Neural cell (in vitro differentiated cells): ENCODE results near the gene SEC22A. TPM values are rescaled to one million over a fixed set of nuclear protein-coding genes. Genes with fewer than 3 reads are reported as not detected.

Experiments
- H2AFZ ChIP-seq: fragments of 200-600, 300-800 bp; sonication (generic), shearing (Covaris generic); 2 replicates; pipeline ENCODE4 v1.6.0; 2014; ENCODE audit warnings: low read depth, mild to moderate bottlenecking, antibody characterized with exemption, low read length, moderate library complexity
- H3F3A ChIP-seq: fragments of 200-600 bp; shearing (Covaris generic); 2 replicates; pipeline ENCODE4 v1.6.1; 2016; ENCODE audit warnings: mild to moderate bottlenecking, moderate library complexity, mixed read lengths, antibody characterized with exemption, low read length; ENCODE audit not compliant: insufficient read depth, poor library complexity, severe bottlenecking
- H3K27ac ChIP-seq: fragments of 200-600, 300-800 bp; sonication (generic), shearing (Covaris generic); 2 replicates; pipeline ENCODE4 v1.5.1; 2014; ENCODE audit warnings: mild to moderate bottlenecking, low read length, moderate library complexity
- H3K27me3 ChIP-seq: fragments of 300-800, 200-600 bp; sonication (generic), shearing (Covaris generic); 2 replicates; pipeline ENCODE4 v1.6.0; 2014; ENCODE audit warnings: mild to moderate bottlenecking, low read depth, low read length, moderate library complexity; ENCODE audit not compliant: insufficient read depth
- H3K36me3 ChIP-seq: fragments of 300-800, 200-600 bp; sonication (generic), shearing (Covaris generic); 2 replicates; pipeline ENCODE4 v1.5.1; 2014; ENCODE audit warnings: mild to moderate bottlenecking, antibody characterized with exemption, low read length, moderate library complexity; ENCODE audit not compliant: insufficient read depth
- H3K4me2 ChIP-seq: fragments of 300-800, 200-600 bp; sonication (generic), shearing (Covaris generic); 2 replicates; pipeline ENCODE4 v1.6.0; 2014; ENCODE audit warnings: mild to moderate bottlenecking, low read length
- H3K4me3 ChIP-seq: fragments of 300-800, 200-600 bp; sonication (generic), shearing (Covaris generic); 2 replicates; pipeline ENCODE4 v1.5.1; 2014; ENCODE audit warnings: mild to moderate bottlenecking, low read length, moderate library complexity
- H3K79me2 ChIP-seq: fragments of 200-600 bp; shearing (Covaris generic); replicated peaks from 2 replicates; pipeline ENCODE4 v1.6.0; 2014; ENCODE audit warnings: mild to moderate bottlenecking, low read length, moderate library complexity; ENCODE audit not compliant: insufficient read depth
- H3K9ac ChIP-seq: fragments of 300-800, 200-600 bp; sonication (generic), shearing (Covaris generic); 2 replicates; pipeline ENCODE4 v1.6.1; 2016; ENCODE audit warnings: mild to moderate bottlenecking, low read length, mixed read lengths
- H3K9me2 ChIP-seq: fragments of 200-600 bp; shearing (Covaris generic); 2 replicates; pipeline ENCODE4 v1.6.1; 2016; ENCODE audit warnings: mild to moderate bottlenecking, low read length, mixed read lengths; ENCODE audit not compliant: insufficient read depth
- H3K9me3 ChIP-seq: fragments of 200-600, 300-800 bp; sonication (generic), shearing (Covaris generic); 2 replicates; pipeline ENCODE4 v1.6.1; 2016; ENCODE audit warnings: mild to moderate bottlenecking, mixed run types, low read length, moderate library complexity, mixed read lengths
- H4K20me1 ChIP-seq: fragments of 200-600 bp; shearing (Covaris generic); 2 replicates; pipeline ENCODE4 v1.6.1; 2016; ENCODE audit warnings: mild to moderate bottlenecking, mixed run types; ENCODE audit not compliant: insufficient read depth
- EP300 ChIP-seq: fragments of 450-650 bp; conservative IDR thresholded peaks from 2 replicates; pipeline ENCODE4 v1.6.1; 2014; ENCODE audit warnings: antibody characterized with exemption, mild to moderate bottlenecking, moderate library complexity; ENCODE audit not compliant: poor library complexity, severe bottlenecking
- EZH2 ChIP-seq: fragments of 200-600, 300-800 bp; shearing (Covaris generic), sonication (generic); IDR thresholded peaks from 2 replicates; pipeline ENCODE4 v1.6.1; 2014; ENCODE audit warnings: antibody characterized with exemption, low read length, borderline replicate concordance, mild to moderate bottlenecking; ENCODE audit not compliant: insufficient read depth, poor library complexity, severe bottlenecking
- MXI1 ChIP-seq: fragments of 450-650 bp; conservative IDR thresholded peaks from 2 replicates; pipeline ENCODE4 v1.6.1; 2014; ENCODE audit warnings: antibody characterized with exemption, mild to moderate bottlenecking; ENCODE audit not compliant: poor library complexity, severe bottlenecking
- POLR2AphosphoS5 ChIP-seq: IDR thresholded peaks from 2 replicates; pipeline ENCODE4 v1.6.1; 2012
- RAD21 ChIP-seq: fragments of 450-650 bp; conservative IDR thresholded peaks from 2 replicates; pipeline ENCODE4 v1.6.1; 2014; ENCODE audit warnings: antibody characterized with exemption, mild to moderate bottlenecking, moderate library complexity
- SMC3 ChIP-seq: fragments of 450-650 bp; conservative IDR thresholded peaks from 2 replicates; pipeline ENCODE4 v1.6.1; 2014; ENCODE audit warnings: antibody characterized with exemption, mild to moderate bottlenecking, moderate library complexity; ENCODE audit not compliant: poor library complexity
- TAF1 ChIP-seq: IDR thresholded peaks from 2 replicates; pipeline ENCODE4 v1.6.1; 2012; ENCODE audit warnings: low read depth
- polyA plus RNA-seq: library from polyadenylated mRNA; depleted of rRNA; stranded (reverse); fragments of >200 nt; gene quantifications from 2 replicates; pipeline ENCODE4 v1.2.3, GENCODE V29; 2014
- TF ChIP-seq, protein P1 (sequence below): IDR thresholded peaks from 2 replicates; pipeline ENCODE4 v1.6.1; 2012; ENCODE audit warnings: borderline replicate concordance
- TF ChIP-seq, protein P2 (sequence below): fragments of 450-650 bp; IDR thresholded peaks from 2 replicates; pipeline ENCODE4 v1.5.1; 2014; ENCODE audit warnings: antibody characterized with exemption, mild to moderate bottlenecking, moderate library complexity; ENCODE audit not compliant: poor library complexity, severe bottlenecking

SEC22A gene
- polyA plus RNA-seq, 1 donor from 2014 or later, result 44.0 TPM

DNA sequence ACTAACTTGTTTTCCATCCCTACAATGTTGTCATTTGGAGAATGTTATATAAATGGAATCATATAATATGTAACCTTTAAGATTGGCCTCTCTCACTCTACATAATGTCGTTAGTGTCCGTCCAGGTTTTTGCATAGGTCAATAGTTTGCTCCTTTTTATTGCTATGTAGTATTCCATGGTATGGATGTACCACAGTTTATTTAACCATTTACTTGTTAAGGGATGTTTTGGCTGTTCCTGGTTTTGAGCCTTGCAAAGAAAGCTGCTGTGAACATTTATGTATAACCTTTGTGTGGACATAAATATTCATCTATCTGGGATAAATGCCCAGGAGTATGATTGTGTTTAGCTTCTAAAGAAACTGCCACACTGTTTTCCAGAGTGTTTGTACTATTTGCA, 34.1 kb upstream of the SEC22A start:
- no peak for TF ChIP-seq POLR2AphosphoS5
- no peak for TF ChIP-seq TAF1
- TF ChIP-seq MXI1, result no peak
- TF ChIP-seq SMC3, result no peak
- no peak for TF ChIP-seq EZH2
- TF ChIP-seq RAD21, result no peak
- TF ChIP-seq, protein P1, sequence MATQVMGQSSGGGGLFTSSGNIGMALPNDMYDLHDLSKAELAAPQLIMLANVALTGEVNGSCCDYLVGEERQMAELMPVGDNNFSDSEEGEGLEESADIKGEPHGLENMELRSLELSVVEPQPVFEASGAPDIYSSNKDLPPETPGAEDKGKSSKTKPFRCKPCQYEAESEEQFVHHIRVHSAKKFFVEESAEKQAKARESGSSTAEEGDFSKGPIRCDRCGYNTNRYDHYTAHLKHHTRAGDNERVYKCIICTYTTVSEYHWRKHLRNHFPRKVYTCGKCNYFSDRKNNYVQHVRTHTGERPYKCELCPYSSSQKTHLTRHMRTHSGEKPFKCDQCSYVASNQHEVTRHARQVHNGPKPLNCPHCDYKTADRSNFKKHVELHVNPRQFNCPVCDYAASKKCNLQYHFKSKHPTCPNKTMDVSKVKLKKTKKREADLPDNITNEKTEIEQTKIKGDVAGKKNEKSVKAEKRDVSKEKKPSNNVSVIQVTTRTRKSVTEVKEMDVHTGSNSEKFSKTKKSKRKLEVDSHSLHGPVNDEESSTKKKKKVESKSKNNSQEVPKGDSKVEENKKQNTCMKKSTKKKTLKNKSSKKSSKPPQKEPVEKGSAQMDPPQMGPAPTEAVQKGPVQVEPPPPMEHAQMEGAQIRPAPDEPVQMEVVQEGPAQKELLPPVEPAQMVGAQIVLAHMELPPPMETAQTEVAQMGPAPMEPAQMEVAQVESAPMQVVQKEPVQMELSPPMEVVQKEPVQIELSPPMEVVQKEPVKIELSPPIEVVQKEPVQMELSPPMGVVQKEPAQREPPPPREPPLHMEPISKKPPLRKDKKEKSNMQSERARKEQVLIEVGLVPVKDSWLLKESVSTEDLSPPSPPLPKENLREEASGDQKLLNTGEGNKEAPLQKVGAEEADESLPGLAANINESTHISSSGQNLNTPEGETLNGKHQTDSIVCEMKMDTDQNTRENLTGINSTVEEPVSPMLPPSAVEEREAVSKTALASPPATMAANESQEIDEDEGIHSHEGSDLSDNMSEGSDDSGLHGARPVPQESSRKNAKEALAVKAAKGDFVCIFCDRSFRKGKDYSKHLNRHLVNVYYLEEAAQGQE, result no peak
- no peak for TF ChIP-seq EP300
- TF ChIP-seq, protein P2, sequence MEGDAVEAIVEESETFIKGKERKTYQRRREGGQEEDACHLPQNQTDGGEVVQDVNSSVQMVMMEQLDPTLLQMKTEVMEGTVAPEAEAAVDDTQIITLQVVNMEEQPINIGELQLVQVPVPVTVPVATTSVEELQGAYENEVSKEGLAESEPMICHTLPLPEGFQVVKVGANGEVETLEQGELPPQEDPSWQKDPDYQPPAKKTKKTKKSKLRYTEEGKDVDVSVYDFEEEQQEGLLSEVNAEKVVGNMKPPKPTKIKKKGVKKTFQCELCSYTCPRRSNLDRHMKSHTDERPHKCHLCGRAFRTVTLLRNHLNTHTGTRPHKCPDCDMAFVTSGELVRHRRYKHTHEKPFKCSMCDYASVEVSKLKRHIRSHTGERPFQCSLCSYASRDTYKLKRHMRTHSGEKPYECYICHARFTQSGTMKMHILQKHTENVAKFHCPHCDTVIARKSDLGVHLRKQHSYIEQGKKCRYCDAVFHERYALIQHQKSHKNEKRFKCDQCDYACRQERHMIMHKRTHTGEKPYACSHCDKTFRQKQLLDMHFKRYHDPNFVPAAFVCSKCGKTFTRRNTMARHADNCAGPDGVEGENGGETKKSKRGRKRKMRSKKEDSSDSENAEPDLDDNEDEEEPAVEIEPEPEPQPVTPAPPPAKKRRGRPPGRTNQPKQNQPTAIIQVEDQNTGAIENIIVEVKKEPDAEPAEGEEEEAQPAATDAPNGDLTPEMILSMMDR, result no peak
- no peaks in the 10 kb centered on the region for H3F3A ChIP-seq
- no peak overlapping the region for H2AFZ ChIP-seq
- H3K27ac ChIP-seq, result no peak overlapping the region
- no peaks in the 10 kb centered on the region for H3K36me3 ChIP-seq
- no peaks in the 10 kb centered on the region for H3K79me2 ChIP-seq
- no peaks in the 10 kb centered on the region for H3K9me3 ChIP-seq
- no peak overlapping the region for H3K9ac ChIP-seq
- no peak overlapping the region for H3K4me2 ChIP-seq
- H3K9me2 ChIP-seq, result no peaks in the 10 kb centered on the region
- H3K27me3 ChIP-seq, result no peaks in the 10 kb centered on the region
- no peak overlapping the region for H3K4me3 ChIP-seq
- no peaks in the 10 kb centered on the region for H4K20me1 ChIP-seq

DNA sequence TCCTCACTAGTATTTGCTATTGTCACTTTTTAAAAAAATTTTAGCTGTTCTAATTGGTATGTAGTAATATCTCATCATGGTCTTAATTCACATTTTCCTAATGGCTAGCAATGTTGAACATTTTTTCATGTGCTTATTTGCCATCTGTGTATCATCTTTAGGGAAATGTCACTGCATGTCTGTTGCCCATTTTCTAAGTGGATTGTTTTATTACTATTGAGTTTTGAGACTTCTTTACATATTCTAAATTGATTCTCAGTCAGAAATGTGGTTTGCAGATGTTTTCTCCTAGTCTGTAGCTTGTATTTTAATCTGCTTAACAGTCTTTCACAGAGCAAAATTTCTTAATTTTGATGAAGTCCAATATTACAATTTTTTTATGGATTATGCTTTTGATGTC, 33.6 kb upstream of the SEC22A start:
- Histone ChIP-seq H3F3A (no peaks in the 10 kb centered on the region), H3K79me2 (no peaks in the 10 kb centered on the region), H3K27me3 (no peaks in the 10 kb centered on the region), H3K4me3 (no peak overlapping the region), H3K9me2 (no peaks in the 10 kb centered on the region), H4K20me1 (no peaks in the 10 kb centered on the region), H3K4me2 (no peak overlapping the region), H3K9me3 (no peaks in the 10 kb centered on the region), H3K36me3 (no peaks in the 10 kb centered on the region), H3K27ac (no peak overlapping the region), H2AFZ (no peak overlapping the region), H3K9ac (no peak overlapping the region)
- TF ChIP-seq POLR2AphosphoS5 (no peak), MXI1 (no peak), EP300 (no peak), SMC3 (no peak), RAD21 (no peak), TAF1 (no peak), EZH2 (no peak)
- TF ChIP-seq, protein P2, result no peak
